OCI-M2 (cell line): Measurements from ENCODE around the gene FILIP1.
"Not testable (repeated sequence)": the region's sequence is repeated elsewhere in the genome, so short reads cannot be mapped to it uniquely, and the experiment has no call there.

Experiments used
- DNase-seq: peaks from one replicate; lab custom pipeline; 2025; ENCODE audit not compliant: unreplicated experiment; lab: John Stamatoyannopoulos, UW

FILIP1 gene

GRCh38 chr6:75421316-75422023, 72.1 kb downstream of the FILIP1 start:
- no peak for DNase-seq

- DNase-seq = no peak
Measured at GRCh38 chr6:75419980-75420379, 73.6 kb downstream of the FILIP1 start.

DNA sequence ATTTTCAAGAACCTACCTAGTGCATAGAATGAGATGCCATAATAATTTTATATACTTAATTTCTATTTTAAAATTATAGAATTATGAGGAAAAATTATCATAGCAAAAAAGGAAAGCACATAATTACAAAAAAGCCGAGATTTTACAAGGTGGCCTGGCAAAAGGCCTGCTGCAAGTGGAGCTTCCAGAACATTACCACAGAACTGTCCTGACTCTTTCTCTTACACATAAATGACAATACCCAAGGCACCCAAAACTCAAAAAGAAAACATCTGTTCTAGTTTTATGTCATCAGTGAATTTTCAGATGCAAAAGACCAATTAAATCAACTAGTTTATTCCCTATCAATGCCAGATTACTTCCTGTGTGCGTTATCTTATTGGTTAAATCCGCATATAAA, 74.2 kb downstream of the FILIP1 start:
- no peak for DNase-seq

DNA sequence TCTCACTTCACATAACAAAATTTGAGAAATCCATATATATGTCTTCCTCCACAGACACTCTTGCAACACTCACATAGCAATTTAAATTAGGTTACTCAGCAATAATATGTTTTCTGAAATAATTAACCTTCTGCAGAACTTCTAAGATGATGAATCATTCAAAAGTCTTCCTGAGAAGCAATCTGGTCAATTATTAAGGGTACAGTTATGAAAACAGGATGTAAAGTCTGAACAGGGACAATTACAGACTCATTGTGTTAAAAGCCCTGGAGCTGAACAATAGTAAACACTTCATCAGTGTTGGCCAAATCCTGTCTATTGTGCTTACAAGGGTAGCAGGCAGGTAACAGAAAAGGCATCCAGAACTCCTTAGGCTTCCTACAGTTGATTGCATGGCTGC, 75.4 kb downstream of the FILIP1 start:
- no peak for DNase-seq

GRCh38 chr6:75416443-75416842, 77.2 kb downstream of the FILIP1 start:
- DNase-seq = no peak

GRCh38 chr6:75415804-75416203, 77.8 kb downstream of the FILIP1 start:
- no peak for DNase-seq

DNA sequence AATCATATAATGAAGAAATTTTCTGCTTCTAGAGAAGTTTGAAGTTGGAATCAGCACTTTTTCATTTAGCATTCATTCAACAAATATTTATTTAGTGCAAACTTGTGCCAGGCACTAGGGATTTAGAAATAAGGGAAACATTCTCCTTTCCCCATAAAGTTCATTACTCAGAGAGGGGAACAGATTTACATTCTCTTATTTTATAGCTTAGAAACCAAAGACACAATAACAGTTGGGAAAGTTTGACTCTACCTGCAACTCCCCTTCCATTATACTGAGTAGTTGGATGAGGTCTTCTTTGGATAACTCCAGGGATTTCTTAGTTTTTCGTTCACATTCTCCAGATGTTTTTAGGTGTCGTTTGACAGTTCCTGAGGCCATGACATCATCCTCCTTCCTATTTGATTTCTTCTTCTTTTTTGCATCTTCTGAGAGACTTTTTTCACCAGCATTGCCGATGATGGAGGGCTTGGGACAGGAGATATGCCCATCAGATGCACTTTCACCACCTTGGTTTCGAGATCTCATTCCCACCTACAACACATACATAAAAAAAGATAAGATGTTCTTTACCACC, 79.1 kb downstream of the FILIP1 start:
- DNase-seq = no peak

DNA sequence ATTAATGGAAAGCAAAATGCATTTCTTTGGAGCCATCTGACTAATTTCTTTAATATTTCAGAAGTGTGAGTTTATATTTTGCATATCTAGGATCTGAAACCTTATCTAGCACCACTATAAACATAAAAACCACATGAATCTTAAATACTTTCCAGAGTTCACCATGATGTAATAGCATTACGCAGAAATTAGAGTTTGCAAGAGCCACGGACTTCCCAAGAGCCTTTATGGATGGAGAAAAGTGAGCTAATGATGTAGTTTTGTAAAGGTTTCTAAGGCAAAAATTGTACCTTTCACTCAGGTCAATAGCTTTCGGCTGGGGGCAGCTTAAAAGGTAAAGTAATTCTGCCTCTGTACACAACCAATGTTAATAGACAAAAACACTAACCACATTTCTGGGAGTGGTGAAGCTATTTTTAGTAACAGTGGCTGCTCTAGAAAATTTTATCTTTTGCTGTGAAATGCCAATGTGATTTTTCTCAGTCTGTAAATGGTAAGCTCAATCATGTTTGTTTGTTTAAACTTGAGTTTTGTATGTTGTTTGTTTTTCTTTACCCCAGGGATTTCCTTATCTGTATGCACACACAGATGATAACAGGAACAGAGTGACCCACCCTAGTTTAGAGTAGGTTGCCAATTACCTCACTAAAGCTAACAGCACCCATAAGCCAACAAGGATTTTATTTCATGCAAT, 80.5 kb downstream of the FILIP1 start:
- DNase-seq = no peak

- DNase-seq = not testable (repeated sequence)
Measured at GRCh38 chr6:75410564-75410963, 83.0 kb downstream of the FILIP1 start.

GRCh38 chr6:75409928-75410327, 83.7 kb downstream of the FILIP1 start:
- no peak for DNase-seq

GRCh38 chr6:75409286-75409685, 84.3 kb downstream of the FILIP1 start:
- no peak for DNase-seq

- no peak for DNase-seq
Measured at GRCh38 chr6:75403563-75404080, 90.0 kb downstream of the FILIP1 start.

- DNase-seq = no peak
Measured at GRCh38 chr6:75402296-75402695, 91.3 kb downstream of the FILIP1 start.

DNA sequence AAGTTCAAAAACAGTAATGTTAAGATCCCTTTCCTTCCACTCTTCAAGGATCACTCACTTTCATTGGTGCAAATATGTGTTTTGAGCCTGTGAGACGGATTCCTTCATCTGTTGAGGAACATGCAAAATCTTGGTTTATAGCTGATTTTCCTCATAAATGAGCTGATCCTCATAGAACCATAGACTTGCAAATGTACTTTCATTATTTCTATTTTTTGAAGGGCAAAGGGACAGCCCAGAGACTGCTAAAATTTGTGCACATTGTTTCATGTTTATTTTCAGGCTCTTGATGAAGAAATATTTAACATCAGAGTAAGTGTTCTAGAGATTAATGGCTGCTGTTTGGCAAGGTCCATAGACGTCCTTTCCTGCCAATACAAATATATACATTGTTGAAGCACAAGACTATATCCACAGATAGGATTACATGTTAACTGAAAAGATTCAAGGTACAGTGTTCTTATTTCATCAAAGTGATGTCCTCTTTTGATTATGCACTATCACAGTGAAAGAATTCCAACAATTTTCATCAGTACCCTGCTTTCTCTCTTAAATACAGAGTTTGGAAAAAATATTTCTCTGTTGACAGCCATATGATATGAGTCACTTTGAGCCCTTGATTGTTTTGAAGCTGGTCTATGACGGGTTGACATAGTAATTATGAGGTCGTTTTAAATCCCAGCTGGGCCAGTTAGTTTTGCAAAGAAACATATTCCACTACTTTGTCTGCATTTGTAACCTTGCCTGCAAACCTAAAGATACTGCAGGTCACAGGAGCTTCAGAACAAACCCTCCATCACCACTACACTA, 95.7 kb downstream of the FILIP1 start:
- DNase-seq = no peak

GRCh38 chr6:75397171-75397570, 96.4 kb downstream of the FILIP1 start:
- no peak for DNase-seq

- no peak for DNase-seq
Measured at GRCh38 chr6:75396005-75396800, 97.4 kb downstream of the FILIP1 start.

DNA sequence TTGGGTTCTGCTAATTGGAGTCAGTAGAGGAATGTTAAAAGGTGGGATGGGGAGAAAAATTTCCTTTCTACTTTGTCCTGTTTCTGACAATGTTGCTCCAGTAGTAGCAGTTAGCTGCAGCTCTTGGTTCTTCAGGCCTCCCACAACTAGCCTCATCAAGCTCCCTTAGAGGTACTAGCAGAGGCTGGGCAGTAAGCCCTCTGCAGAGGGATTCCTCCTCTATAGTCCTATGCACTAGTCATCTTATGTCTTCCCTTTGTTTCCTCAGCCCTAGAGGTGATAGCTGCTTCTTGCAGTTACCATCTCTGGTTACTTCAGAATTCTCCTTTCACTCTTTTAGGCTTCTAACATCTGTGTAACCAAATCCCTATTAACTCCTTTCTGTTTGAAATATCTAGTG, 99.8 kb downstream of the FILIP1 start:
- no peak for DNase-seq

GRCh38 chr6:75391276-75391675, 102.3 kb downstream of the FILIP1 start:
- no peak for DNase-seq

- no peak for DNase-seq
Measured at GRCh38 chr6:75386050-75386770, 107.4 kb downstream of the FILIP1 start.

- DNase-seq = no peak
Measured at GRCh38 chr6:75384116-75384515, 109.5 kb downstream of the FILIP1 start.
